Prostate gland (tissue), 2 donors: ENCODE measurements around the gene SCAMP2. TPM values are rescaled to one million over a fixed set of nuclear protein-coding genes. Genes with fewer than 3 reads are reported as not detected.

Source experiments
- DNase-seq: peaks from one replicate; pipeline ENCODE4 v3.0.0-alpha.2; 2019; ENCODE audit warnings: low spot score
- H3K27ac ChIP-seq, 2 donors: fragments of 200-600 bp; sonication (generic); 2 replicates each; pipeline ENCODE4 v1.5.1; 2017 to 2019
- H3K27me3 ChIP-seq: fragments of 200-600 bp; sonication (generic); replicated peaks from 2 replicates; pipeline ENCODE4 v1.5.1; 2019; ENCODE audit not compliant: insufficient read depth
- H3K36me3 ChIP-seq, 2 donors: fragments of 200-600 bp; sonication (generic); 1 replicate in 1 of 2; 2 replicates in 1 of 2; pipeline versions ENCODE4 v1.5.1 to v1.8.1; 2017 to 2019
- H3K4me1 ChIP-seq: fragments of 200-600 bp; sonication (generic); replicated peaks from 2 replicates; pipeline ENCODE4 v1.5.1; 2019
- H3K4me3 ChIP-seq, 2 donors: fragments of 200-600 bp; sonication (generic); 2 replicates each; pipeline ENCODE4 v1.5.1; 2017 to 2019
- H3K9me3 ChIP-seq: fragments of 200-600 bp; sonication (generic); 2 replicates; pipeline ENCODE4 v1.5.1; 2017
- CTCF ChIP-seq, 4 experiments: fragments of 200-600 bp in 2 of 4; fragments of 450-650 bp in 2 of 4; sonication (generic) in 2 of 4; IDR thresholded peaks; 1 replicate in 3 of 4; 2 replicates in 1 of 4; pipeline ENCODE4 v1.5.1; 2016 to 2019; ENCODE audit warnings: antibody characterized with exemption in 4 of 4, mild to moderate bottlenecking in 2 of 4, moderate library complexity in 2 of 4
- POLR2A ChIP-seq: fragments of 450-650 bp; IDR thresholded peaks from one replicate; pipeline ENCODE4 v1.6.1; 2016; ENCODE audit warnings: antibody characterized with exemption, mild to moderate bottlenecking
- POLR2AphosphoS5 ChIP-seq: sonication (generic); formaldehyde crosslinking; IDR thresholded peaks from one replicate; pipeline ENCODE4 v1.6.1; 2017; ENCODE audit warnings: antibody characterized with exemption
- WGBS: methylation state at CpG from one replicate; pipeline ENCODE4 v1.1.5; 2018; 5-methylcytosine and 5-hydroxymethylcytosine counted together
- intact Hi-C: fragments of 100-400 bp; cut with DNase I; formaldehyde crosslinking; loops from one replicate; pipeline ENCODE4 v1.14.2; 2022
- total RNA-seq, 2 donors: library from RNA; depleted of rRNA; stranded (reverse); fragments of >200 nt; gene quantifications; one replicate each; pipeline ENCODE4 v1.1.0, GENCODE V29; 2016

Gene SCAMP2
- total RNA-seq, 2 donors from 2014 or later = 101 to 103 TPM

GRCh38 chr15:74823324-74823723, 49.8 kb downstream of the SCAMP2 start:
- no peak for DNase-seq
- 67% methylated on average over 6 of the region's 6 CpGs for WGBS
- Histone ChIP-seq H3K27me3 (no peaks in the 10 kb centered on the region), H3K27ac (no peak overlapping the region), H3K4me1 (peaks cover 4% of the 10 kb centered on the region), H3K36me3 (no peaks in the 10 kb centered on the region), H3K4me3 (no peak overlapping the region), H3K9me3 (no peaks in the 10 kb centered on the region)
- intact Hi-C loops = no loop called here
- no peak for TF ChIP-seq POLR2A
- TF ChIP-seq POLR2AphosphoS5 = no peak
- no peak for TF ChIP-seq CTCF (IDR thresholded peaks at IDR 0.05)

- 92% methylated on average over 4 of the region's 4 CpGs for WGBS
- intact Hi-C loops = no loop called here
Observed at GRCh38 chr15:74822233-74822632, 50.9 kb downstream of the SCAMP2 start.

GRCh38 chr15:74821790-74822158, 51.4 kb downstream of the SCAMP2 start:
- H3K36me3 ChIP-seq = no peaks in the 10 kb centered on the region
- TF ChIP-seq POLR2AphosphoS5 = no peak
- TF ChIP-seq CTCF (IDR thresholded peaks at IDR 0.05) = no peak
- no peak for TF ChIP-seq POLR2A
- 89% methylated on average over 7 of the region's 7 CpGs for WGBS
- no peaks in the 10 kb centered on the region for H3K27me3 ChIP-seq
- no peak for DNase-seq
- H3K4me1 ChIP-seq = peaks cover 19% of the 10 kb centered on the region
- intact Hi-C loops = no loop called here
- no peaks in the 10 kb centered on the region for H3K9me3 ChIP-seq
- H3K4me3 ChIP-seq = no peak overlapping the region
- no peak overlapping the region for H3K27ac ChIP-seq

More at GRCh38 chr15:74822233-74822632, 50.9 kb downstream of the SCAMP2 start:
- Histone ChIP-seq H3K27me3 (no peaks in the 10 kb centered on the region), H3K9me3 (no peaks in the 10 kb centered on the region), H3K36me3 (no peaks in the 10 kb centered on the region), H3K4me1 (peaks cover 15% of the 10 kb centered on the region), H3K4me3 (no peak overlapping the region), H3K27ac (no peak overlapping the region)
- TF ChIP-seq POLR2AphosphoS5 = no peak
- no peak for TF ChIP-seq POLR2A
- TF ChIP-seq CTCF (IDR thresholded peaks at IDR 0.05) = no peak
- no peak for DNase-seq

GRCh38 chr15:74821091-74821789, 51.9 kb downstream of the SCAMP2 start:
- no peaks in the 10 kb centered on the region for H3K36me3 ChIP-seq
- 62% methylated on average over 7 of the region's 11 CpGs for WGBS
- intact Hi-C loops = no loop called here
- no peaks in the 10 kb centered on the region for H3K9me3 ChIP-seq
- no peak for DNase-seq
- no peaks in the 10 kb centered on the region for H3K27me3 ChIP-seq
- no peak overlapping the region for H3K27ac ChIP-seq
- H3K4me3 ChIP-seq = no peak overlapping the region
- peaks cover 24% of the 10 kb centered on the region for H3K4me1 ChIP-seq
- TF ChIP-seq CTCF (IDR thresholded peaks at IDR 0.05) (no peak), POLR2AphosphoS5 (no peak), POLR2A (no peak)

- H3K36me3 ChIP-seq = no peaks in the 10 kb centered on the region
- no peak overlapping the region for H3K4me3 ChIP-seq
- intact Hi-C loops = no loop called here
- peaks cover 29% of the 10 kb centered on the region for H3K4me1 ChIP-seq
- TF ChIP-seq CTCF (IDR thresholded peaks at IDR 0.05) = no peak
- no peak for TF ChIP-seq POLR2AphosphoS5
- TF ChIP-seq POLR2A = no peak
- H3K9me3 ChIP-seq = no peaks in the 10 kb centered on the region
- no peak for DNase-seq
- 87% methylated on average over 5 of the region's 5 CpGs for WGBS
- no peak overlapping the region for H3K27ac ChIP-seq
- no peaks in the 10 kb centered on the region for H3K27me3 ChIP-seq
Observed at GRCh38 chr15:74820056-74820455, 53.1 kb downstream of the SCAMP2 start.
